Measurements from ENCODE around the gene SERPINB12.
A peak's percentile ranks its signal among the peaks of the same experiment; 100 is the strongest.

Gene SERPINB12

DNA sequence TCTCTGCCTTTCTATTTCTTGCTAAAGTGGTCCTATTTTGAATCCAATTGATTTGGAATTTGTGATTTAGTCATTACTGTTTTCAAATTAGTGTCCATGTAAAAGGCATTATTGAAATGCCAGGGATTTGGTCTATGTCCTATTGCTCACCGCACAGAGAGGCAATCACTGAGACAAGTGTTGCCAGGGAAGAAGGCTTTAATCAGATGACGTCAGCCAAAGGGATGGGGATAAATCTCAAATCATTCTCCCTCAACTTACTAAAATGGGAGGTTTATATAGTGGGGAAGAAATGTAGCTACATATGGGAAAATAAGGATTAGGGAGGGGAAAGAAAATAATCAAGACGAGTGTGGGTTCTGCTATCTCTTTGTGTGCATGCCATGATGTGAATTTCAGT lies 9.6 kb downstream of the SERPINB12 start:
- DNase-seq (ENCODE audit: low spot score): no peak

DNA sequence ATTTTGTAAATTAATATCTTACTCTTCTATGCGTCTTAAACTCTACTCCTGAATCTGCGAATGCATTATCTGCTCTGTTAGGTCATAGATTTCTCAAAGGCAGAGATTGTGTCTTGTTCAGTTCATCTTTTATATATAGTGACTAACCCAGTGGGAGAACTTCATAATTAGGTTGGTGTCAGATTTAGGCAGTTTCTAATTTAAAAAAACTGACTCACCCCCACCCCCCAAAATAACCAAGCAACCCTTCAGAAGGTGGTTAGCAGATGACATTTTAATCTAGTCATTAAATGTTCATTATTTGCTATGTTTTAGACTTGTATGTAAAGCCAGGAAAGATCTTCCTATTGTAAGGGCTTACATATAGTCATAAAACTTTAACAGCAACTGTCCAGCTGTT lies 10.4 kb downstream of the SERPINB12 start:
- DNase-seq (ENCODE audit: low spot score): no peak

GRCh38 chr18:63553081-63553480 lies 10.9 kb downstream of the SERPINB12 start:
- DNase-seq (ENCODE audit: low spot score): peak; percentile 38

DNA sequence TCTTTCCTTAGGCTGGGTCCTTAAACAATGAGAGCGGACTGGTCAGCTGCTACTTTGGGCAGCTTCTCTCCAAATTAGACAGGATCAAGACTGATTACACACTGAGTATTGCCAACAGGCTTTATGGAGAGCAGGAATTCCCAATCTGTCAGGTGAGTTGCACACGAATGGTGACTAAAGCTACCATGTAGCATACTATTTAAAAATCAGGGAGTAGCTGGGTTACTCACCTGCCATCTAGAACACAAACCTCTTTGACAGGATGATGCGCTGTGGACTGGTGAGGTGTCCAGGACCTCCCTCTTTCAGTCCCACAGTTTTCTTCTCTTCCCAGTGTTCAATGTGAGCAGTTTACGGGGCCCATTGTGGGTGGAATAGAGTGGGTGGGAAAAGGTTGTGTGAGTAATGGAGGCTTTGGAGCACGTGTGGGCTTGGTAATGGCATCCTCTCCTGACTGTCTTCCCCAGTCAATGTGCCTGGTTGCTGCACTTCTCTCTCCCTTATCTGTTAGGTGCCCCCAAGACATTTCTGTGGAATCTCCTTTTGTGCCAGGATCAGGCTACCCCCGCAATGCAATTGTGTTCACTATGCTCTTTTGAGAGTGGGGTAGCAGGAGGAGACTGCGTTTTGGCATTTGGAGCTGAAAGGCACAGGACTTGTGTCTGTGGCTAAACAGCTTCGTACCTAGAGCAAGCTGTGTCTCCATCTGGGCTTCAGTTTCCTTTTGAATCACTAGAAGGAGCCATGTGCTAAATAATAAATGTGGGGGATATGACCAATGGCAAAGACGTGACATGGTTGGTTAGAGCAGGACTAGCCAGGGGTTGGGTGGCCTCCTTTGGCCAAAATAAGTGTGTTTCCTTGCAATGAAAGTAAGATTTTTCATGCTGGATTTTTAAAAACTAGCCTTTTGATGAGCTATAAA lies 17.7 kb downstream of the SERPINB12 start:
- no peak for DNase-seq (ENCODE audit: low spot score)

GRCh38 chr18:63562284-63562683 lies 20.1 kb downstream of the SERPINB12 start:
- DNase-seq (ENCODE audit: low spot score): no peak

GRCh38 chr18:63564021-63564420 lies 21.9 kb downstream of the SERPINB12 start:
- no peak for DNase-seq (ENCODE audit: low spot score)

- no peak for DNase-seq (ENCODE audit: low spot score)
These were observed 22.4 kb downstream of the SERPINB12 start for GRCh38 chr18:63564561-63564960.

GRCh38 chr18:63567276-63567675 lies 25.1 kb downstream of the SERPINB12 start:
- no peak for DNase-seq (ENCODE audit: low spot score)

- no peak for DNase-seq (ENCODE audit: low spot score)
These were observed 25.7 kb downstream of the SERPINB12 start for GRCh38 chr18:63567825-63568224.

GRCh38 chr18:63570721-63571120 lies 28.6 kb downstream of the SERPINB12 start:
- no peak for DNase-seq (ENCODE audit: low spot score)

DNA sequence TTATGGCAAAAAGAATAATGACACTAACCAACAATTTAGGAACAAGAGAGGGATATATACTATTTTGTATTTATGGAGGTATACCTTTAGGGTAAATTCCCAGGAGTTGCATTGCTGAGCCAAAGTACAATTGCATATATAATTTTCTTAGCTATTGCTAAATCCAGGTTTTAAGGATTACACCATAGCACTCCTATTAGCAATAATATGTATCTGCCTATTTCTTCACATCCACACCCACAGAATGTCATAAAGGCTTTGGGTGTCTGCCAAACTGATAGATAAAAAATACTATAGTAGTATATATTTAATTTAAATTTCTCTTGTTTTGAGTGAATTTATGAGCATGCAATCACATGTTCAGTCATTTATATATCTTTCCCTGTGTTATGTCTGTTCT lies 33.5 kb downstream of the SERPINB12 start:
- DNase-seq (ENCODE audit: low spot score): no peak

- DNase-seq (ENCODE audit: low spot score): peak; percentile 30
These were observed 36.3 kb downstream of the SERPINB12 start for GRCh38 chr18:63578357-63578958.

DNA sequence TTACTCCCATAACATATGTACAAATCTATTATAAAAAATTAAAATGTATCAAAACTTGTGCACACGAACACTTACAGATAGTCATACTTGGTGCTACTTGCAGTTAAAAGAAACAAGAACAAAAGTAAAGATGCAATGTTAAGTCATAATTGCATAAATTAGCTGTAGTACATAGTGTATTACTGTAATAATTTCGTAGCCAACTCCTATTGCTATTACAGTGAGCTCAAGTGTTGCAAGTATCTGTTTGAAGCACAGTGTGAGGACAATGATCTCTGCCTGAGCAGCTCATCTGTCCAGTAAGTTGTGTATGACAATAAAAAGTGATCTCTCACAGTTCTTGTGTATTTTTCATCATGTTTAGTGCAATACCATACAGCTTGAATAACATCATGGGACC lies 37.4 kb downstream of the SERPINB12 start:
- DNase-seq (ENCODE audit: low spot score): no peak

DNA sequence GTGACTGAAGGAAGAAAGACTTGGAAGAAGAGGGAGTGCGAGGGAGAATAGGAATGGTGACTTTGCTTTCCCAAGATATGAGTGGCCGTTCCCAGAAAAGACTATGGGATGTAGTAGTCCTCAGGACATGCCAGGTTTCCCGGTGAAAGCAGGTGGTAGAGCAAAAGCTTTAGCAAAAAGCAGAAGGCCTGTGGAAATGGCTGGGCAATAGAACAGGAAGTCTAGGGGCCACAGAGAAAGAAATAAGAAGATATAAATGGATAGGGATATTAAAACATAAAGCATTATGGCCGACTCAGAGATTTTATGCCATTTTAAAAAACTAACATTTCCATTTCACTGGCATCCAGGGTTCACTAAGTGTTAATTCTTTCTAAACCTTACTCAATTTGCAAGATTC lies 43.8 kb downstream of the SERPINB12 start:
- no peak for DNase-seq (ENCODE audit: low spot score)

DNA sequence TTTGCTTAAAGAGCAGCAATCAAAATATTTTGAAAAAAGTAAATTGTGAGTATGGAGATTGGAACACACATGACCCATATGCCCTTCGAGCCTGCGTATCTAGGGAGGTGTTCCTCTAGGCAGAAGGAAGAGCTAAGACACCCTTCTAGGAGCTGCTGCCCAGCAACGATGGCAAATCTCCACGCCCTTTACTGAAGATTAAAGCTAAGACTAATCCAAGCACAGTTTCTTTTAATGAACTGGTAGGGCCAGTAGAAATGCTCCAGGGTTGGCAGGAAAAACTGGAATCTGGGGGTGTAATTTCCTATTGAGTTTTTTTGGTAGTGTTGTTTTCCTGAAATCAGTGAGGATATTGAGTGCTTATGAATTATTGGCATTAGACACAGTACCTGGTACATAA lies 44.3 kb downstream of the SERPINB12 start:
- DNase-seq (ENCODE audit: low spot score): no peak

GRCh38 chr18:63586966-63587365 lies 44.8 kb downstream of the SERPINB12 start, which contains the start of gene SERPINB13:
TSS of gene SERPINB13 (plus strand) at chr18:63587343. CDS start at chr18:63588668, 1,325 bp downstream.
- DNase-seq (ENCODE audit: low spot score): no peak

DNA sequence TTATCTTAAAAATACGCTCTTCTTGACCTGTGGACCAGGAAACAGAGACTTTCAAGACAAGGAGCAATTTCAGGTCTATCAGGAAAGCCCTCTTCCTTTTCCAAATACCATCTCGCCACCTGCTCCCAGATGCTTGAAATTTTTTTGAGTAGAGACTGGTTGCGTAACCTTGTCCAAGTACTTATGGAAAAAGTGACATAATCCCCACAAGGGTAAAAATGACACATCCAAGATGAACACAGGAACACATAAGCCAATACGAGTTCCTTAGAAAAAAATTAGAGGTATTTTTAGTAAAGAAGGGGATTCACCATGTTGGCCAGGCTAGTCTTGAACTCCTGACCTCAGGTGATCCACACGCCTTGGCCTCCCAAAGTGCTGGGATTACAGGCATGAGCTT lies 46.7 kb downstream of the SERPINB12 start:
- no peak for DNase-seq (ENCODE audit: low spot score)

DNA sequence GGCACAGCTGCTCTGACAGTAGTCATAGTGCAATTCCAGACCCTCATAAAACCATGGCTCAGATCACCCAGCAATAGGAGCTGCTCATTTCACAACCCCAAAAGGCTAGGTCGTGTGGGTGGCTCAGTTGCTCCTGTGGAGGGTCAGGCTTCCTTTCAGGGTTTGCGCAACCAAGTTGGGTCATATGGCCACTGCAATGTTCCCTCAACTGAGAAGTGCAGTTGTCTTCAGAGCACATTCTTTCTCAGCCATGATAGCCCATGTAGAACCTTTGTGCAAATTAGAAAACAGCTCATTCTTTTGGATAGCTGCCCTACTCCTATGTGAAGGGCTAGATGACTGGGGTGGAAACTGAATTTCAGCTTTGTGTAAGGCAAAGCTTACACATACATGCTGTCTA lies 48.2 kb downstream of the SERPINB12 start:
- no peak for DNase-seq (ENCODE audit: low spot score)

GRCh38 chr18:63590966-63591695 lies 49.0 kb downstream of the SERPINB12 start:
- DNase-seq (ENCODE audit: low spot score): no peak

DNA sequence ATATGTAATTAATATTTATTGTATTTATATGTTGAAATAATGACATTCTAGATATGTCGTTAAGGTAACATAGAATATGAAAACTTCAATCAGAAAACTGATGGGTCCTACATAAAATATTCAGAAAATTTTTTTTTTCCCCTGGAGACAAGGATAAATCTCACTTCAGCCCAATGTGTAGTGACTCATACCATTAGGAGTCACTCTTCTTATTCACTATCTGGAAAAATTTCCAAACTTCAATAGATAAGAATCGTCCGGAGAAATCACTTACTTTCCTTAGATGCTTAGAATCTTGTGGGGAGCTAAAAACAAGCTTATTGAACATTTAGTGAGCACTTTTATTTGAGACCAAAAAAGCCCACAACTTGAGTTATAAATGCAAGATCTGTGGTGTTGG lies 49.6 kb downstream of the SERPINB12 start:
- DNase-seq (ENCODE audit: low spot score): no peak

DNA sequence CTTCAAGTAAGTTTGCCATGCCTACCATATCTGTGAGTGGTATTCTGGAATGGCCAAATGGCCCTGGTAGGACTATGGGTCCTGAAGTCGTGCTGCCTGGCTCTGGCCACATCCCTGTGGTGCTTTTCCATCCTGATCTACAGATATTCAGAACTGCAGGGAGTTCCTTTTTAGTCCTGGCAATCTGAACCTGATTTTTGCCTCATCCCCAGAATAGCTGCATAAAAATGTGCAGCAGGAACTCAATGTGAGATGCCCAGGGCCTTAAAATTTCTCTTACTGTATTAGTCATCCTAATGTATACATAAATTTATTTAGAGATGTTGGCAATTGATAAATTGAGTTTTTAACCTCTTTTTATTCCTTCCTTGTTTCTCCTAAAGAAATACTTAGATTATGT lies 50.3 kb downstream of the SERPINB12 start:
- no peak for DNase-seq (ENCODE audit: low spot score)

- no peak for DNase-seq (ENCODE audit: low spot score)
These were observed 54.8 kb downstream of the SERPINB12 start for GRCh38 chr18:63596964-63597363.

DNA sequence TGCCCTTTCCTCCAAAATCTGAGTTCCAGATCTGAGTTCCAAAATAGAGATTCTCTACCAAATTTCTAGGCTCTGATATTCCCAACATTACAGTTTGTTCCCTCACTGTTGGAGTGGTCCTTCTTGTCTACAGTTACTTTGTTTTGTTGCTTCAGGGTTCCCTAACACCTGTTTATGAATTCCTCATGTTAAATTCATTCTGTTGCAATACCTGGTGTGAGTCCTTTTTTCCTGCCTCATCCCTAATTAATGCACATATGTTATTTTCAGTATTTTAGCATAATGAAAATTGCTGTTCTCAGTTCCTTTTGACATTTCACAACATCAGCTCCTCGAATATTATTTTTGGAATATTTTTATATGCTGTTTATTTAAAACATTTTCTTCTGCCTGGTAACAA lies 61.2 kb downstream of the SERPINB12 start:
- no peak for DNase-seq (ENCODE audit: low spot score)
